SK-N-SH (cell line): Measurements from ENCODE around the gene NXF3.
"Not testable (repeated sequence)": the region's sequence is repeated elsewhere in the genome, so short reads cannot be mapped to it uniquely, and the experiment has no call there.

Experiments
- MXI1 ChIP-seq: IDR thresholded peaks from 2 replicates; pipeline ENCODE4 v1.6.1; 2012; ENCODE audit warnings: mild to moderate bottlenecking, low read depth, low read length, improper control_type of control experiment
- NFIC ChIP-seq: IDR thresholded peaks from 2 replicates; pipeline ENCODE4 v1.4.0; 2012; ENCODE audit warnings: borderline replicate concordance
- NRF1 ChIP-seq: IDR thresholded peaks from 2 replicates; pipeline ENCODE4 v1.6.1; 2012; ENCODE audit warnings: low read depth, mild to moderate bottlenecking, low read length
- POLR2AphosphoS5 ChIP-seq: IDR thresholded peaks from 2 replicates; pipeline ENCODE4 v1.6.1; 2012; ENCODE audit warnings: low read depth, low read length
- RCOR1 ChIP-seq: fragments of 150-350 bp; IDR thresholded peaks from 2 replicates; pipeline ENCODE4 v1.6.1; 2017; ENCODE audit warnings: antibody characterized with exemption, low read length
- RFX5 ChIP-seq: IDR thresholded peaks from 2 replicates; pipeline ENCODE4 v1.6.1; 2012; ENCODE audit warnings: mild to moderate bottlenecking, improper control_type of control experiment, low read length
- TAF1 ChIP-seq: IDR thresholded peaks from 2 replicates; pipeline ENCODE4 v1.6.1; 2012; ENCODE audit warnings: low read depth, mild to moderate bottlenecking, low read length, moderate library complexity, borderline replicate concordance
- TF ChIP-seq, protein P1 (sequence below): fragments of 200-600 bp; sonication (generic); IDR thresholded peaks from 2 replicates; pipeline ENCODE4 v1.6.1; 2017; ENCODE audit warnings: antibody characterized with exemption, mild to moderate bottlenecking, moderate library complexity
- TF ChIP-seq, protein P2 (sequence below): IDR thresholded peaks from 2 replicates; pipeline ENCODE4; 2012
- TF ChIP-seq, protein P3 (sequence below): IDR thresholded peaks from 2 replicates; pipeline ENCODE4 v1.6.1; 2012; ENCODE audit warnings: mild to moderate bottlenecking, low read depth, low read length, moderate library complexity
- TF ChIP-seq, protein P4 (sequence below): IDR thresholded peaks from 2 replicates; pipeline ENCODE4 v1.4.0; 2012; ENCODE audit warnings: low read depth

DNA sequence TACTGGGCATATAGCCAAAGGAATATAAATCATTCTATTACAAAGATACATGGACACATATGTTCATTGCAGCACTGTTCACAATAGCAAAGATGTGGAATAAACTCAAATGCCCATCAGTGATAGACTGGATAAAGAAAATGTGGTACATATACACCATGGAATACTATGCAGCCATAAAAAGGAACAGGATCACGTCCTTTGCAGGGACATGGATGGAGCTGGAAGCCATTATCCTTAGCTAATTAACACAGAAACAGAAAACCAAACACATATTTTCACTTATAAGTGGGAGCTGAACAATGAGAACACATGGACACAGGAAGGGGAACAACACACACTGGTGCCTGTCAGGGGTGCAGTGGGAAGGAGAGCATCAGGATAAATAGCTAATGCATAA is 59.6 kb downstream of the NXF3 start:
- not testable (repeated sequence) for TF ChIP-seq NFIC, RCOR1, MXI1, NRF1, RFX5, POLR2AphosphoS5, TAF1
- TF ChIP-seq, protein P1, sequence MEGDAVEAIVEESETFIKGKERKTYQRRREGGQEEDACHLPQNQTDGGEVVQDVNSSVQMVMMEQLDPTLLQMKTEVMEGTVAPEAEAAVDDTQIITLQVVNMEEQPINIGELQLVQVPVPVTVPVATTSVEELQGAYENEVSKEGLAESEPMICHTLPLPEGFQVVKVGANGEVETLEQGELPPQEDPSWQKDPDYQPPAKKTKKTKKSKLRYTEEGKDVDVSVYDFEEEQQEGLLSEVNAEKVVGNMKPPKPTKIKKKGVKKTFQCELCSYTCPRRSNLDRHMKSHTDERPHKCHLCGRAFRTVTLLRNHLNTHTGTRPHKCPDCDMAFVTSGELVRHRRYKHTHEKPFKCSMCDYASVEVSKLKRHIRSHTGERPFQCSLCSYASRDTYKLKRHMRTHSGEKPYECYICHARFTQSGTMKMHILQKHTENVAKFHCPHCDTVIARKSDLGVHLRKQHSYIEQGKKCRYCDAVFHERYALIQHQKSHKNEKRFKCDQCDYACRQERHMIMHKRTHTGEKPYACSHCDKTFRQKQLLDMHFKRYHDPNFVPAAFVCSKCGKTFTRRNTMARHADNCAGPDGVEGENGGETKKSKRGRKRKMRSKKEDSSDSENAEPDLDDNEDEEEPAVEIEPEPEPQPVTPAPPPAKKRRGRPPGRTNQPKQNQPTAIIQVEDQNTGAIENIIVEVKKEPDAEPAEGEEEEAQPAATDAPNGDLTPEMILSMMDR, result not testable (repeated sequence)
- TF ChIP-seq, protein P2, sequence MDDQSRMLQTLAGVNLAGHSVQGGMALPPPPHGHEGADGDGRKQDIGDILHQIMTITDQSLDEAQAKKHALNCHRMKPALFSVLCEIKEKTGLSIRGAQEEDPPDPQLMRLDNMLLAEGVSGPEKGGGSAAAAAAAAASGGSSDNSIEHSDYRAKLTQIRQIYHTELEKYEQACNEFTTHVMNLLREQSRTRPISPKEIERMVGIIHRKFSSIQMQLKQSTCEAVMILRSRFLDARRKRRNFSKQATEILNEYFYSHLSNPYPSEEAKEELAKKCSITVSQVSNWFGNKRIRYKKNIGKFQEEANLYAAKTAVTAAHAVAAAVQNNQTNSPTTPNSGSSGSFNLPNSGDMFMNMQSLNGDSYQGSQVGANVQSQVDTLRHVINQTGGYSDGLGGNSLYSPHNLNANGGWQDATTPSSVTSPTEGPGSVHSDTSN, result not testable (repeated sequence)
- TF ChIP-seq, protein P3, sequence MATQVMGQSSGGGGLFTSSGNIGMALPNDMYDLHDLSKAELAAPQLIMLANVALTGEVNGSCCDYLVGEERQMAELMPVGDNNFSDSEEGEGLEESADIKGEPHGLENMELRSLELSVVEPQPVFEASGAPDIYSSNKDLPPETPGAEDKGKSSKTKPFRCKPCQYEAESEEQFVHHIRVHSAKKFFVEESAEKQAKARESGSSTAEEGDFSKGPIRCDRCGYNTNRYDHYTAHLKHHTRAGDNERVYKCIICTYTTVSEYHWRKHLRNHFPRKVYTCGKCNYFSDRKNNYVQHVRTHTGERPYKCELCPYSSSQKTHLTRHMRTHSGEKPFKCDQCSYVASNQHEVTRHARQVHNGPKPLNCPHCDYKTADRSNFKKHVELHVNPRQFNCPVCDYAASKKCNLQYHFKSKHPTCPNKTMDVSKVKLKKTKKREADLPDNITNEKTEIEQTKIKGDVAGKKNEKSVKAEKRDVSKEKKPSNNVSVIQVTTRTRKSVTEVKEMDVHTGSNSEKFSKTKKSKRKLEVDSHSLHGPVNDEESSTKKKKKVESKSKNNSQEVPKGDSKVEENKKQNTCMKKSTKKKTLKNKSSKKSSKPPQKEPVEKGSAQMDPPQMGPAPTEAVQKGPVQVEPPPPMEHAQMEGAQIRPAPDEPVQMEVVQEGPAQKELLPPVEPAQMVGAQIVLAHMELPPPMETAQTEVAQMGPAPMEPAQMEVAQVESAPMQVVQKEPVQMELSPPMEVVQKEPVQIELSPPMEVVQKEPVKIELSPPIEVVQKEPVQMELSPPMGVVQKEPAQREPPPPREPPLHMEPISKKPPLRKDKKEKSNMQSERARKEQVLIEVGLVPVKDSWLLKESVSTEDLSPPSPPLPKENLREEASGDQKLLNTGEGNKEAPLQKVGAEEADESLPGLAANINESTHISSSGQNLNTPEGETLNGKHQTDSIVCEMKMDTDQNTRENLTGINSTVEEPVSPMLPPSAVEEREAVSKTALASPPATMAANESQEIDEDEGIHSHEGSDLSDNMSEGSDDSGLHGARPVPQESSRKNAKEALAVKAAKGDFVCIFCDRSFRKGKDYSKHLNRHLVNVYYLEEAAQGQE, result not testable (repeated sequence)
- TF ChIP-seq, protein P4, sequence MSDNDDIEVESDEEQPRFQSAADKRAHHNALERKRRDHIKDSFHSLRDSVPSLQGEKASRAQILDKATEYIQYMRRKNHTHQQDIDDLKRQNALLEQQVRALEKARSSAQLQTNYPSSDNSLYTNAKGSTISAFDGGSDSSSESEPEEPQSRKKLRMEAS, result not testable (repeated sequence)
